ENCODE measurements around the gene MRPL20. TPM values are rescaled to one million over a fixed set of nuclear protein-coding genes. Genes with fewer than 3 reads are reported as not detected.

MRPL20 gene
- total and polyA plus RNA-seq, 5 experiments from 2014 or later: 162 to 233 (median 203) TPM

DNA sequence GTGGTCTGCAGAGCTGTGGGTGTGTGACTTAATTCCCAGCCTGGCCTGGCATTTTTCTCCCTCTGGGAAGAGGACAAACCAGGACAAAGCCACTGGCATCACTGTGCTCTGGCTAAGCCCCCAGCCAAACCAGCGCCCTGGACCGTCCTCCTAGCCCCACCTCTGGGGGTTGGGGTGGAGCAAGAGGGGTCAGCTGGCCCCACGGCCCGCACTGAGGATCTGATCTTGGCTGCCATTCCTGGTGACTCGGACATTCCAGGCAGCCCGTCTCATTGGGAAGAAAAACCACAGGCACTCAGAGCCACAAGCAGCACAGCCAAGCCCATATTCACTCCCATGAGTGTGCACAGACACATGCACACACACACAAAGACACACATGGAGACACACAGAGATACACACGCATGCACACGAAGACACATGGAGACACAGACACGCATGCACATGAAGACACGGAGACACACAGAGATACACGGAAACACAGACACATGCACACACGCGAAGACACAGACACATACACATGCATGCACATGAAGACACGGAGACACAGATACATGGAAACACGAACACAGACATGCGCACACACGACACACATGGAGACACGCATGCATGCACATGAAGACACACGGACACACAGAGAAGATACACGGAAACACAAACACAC is 46.5 kb downstream of the MRPL20 start:
- Mint-ChIP-seq H3K9me3 (no peaks in the 10 kb centered on the region), H3K4me3 (peak overlapping the region in 3 of 10 donors; percentile 1 to 39 (median 34)), H3K27me3 (peaks cover 0 to 7% (median 0%) of the 10 kb centered on the region in 5 donors), H3K36me3 (no peaks in the 10 kb centered on the region), H3K27ac (peak overlapping the region in 3 of 10 donors; percentile 22 to 34 (median 31)), H3K4me1 (peaks cover 13 to 36% (median 24%) of the 10 kb centered on the region in 4 donors)
- DNase-seq: peak in 1 of 10 donors; percentile 31
- ATAC-seq: no peak
- POLR2A ChIA-PET: interaction anchor here (2.2 to 2.3 kb wide), 2 partner anchors 10 to 15 kb away, joined by 12 to 37 read pairs; partner anchors contain the start of gene AURKAIP1

DNA sequence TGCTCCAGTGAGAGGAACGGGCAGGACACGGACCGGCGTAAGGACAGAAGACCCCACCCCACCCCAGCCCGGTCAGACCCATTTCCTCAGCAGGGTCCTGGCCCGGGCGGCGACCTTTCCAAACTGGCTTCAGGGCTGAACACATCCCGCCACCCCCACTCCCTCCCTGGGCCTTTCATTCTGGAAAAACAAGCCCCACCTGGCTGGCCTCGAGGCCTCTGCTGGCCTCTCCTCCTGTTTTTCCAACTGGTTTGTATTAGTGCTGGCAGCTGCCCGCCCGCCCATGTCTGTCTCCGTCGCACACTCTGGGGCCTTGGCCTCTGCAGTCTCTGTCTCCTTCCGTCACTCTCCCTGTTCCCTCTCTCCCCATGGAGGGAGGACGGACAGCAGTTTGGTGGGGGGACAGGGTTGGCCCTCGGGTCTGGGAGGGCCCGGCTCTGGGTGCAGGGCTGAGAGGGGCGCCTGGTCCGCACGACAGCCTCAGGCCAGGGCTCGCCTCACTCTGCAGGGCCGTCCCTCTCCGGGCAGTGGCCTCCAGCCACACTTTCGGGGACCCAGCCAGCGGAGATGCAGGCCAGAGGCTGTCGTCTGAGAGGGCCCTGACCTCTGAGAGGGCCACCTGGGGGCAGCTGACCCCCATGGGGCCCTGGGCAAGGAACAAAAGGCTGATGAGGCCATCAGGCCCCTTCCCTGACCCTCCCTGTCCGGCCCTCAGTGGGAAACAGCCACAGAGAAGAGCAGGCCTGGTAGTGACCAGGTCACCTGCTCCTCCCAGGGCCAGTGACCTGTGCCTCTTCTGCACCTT is 47.2 kb downstream of the MRPL20 start:
- H3K9me3 Mint-ChIP-seq: no peaks in the 10 kb centered on the region
- peaks cover 0 to 7% (median 0%) of the 10 kb centered on the region in 5 donors for H3K27me3 Mint-ChIP-seq
- POLR2A ChIA-PET: interaction anchor here (1.4 to 3.3 kb wide), 4 partner anchors 10 to 47 kb away, joined by 3 to 37 read pairs (median 12); partner anchors contain the start of genes AURKAIP1 and MRPL20
- peak overlapping the region in 9 of 10 donors; percentile 71 to 94 (median 89) for H3K27ac Mint-ChIP-seq
- DNase-seq (peak in 2 of 10 donors; percentile 8 to 45), ATAC-seq (no peak)
- peak overlapping the region in 9 of 10 donors; percentile 40 to 82 (median 78) for H3K4me3 Mint-ChIP-seq
- H3K4me1 Mint-ChIP-seq: peaks cover 13 to 36% (median 24%) of the 10 kb centered on the region in 4 donors
- H3K36me3 Mint-ChIP-seq: no peaks in the 10 kb centered on the region

DNA sequence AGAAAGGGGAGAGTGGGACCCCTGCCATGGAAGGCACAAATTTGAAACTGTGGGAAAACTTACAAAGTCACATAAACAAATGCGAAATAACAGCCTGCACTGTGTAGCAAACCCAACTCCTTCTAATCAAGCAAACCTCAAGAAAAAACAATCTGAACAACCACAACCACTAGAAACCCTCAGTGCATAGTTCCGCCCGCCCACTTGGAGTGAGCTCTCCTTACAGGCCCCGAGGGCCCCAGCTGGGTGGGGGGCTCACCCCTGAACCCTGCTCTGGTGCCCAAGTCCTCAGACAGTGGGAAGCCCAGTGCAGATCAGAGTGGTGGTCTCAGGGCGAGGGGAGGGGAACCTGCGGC is 47.8 kb downstream of the MRPL20 start:
- no peaks in the 10 kb centered on the region for H3K9me3 Mint-ChIP-seq
- H3K36me3 Mint-ChIP-seq: no peaks in the 10 kb centered on the region
- POLR2A ChIA-PET: interaction anchor here (0.6 to 3.3 kb wide), 5 partner anchors 11 to 96 kb away, joined by 3 to 37 read pairs (median 12); partner anchors contain the start of genes AURKAIP1 and MRPL20
- peaks cover 0 to 7% (median 0%) of the 10 kb centered on the region in 5 donors for H3K27me3 Mint-ChIP-seq
- H3K27ac Mint-ChIP-seq: peak overlapping the region; percentile 70 to 94 (median 88)
- peaks cover 13 to 37% (median 25%) of the 10 kb centered on the region in 4 donors for H3K4me1 Mint-ChIP-seq
- ATAC-seq (peak; percentile 83 to 90), DNase-seq (peak in 5 of 10 donors; percentile 8 to 77 (median 58))
- H3K4me3 Mint-ChIP-seq: peak overlapping the region; percentile 34 to 82 (median 78)

DNA sequence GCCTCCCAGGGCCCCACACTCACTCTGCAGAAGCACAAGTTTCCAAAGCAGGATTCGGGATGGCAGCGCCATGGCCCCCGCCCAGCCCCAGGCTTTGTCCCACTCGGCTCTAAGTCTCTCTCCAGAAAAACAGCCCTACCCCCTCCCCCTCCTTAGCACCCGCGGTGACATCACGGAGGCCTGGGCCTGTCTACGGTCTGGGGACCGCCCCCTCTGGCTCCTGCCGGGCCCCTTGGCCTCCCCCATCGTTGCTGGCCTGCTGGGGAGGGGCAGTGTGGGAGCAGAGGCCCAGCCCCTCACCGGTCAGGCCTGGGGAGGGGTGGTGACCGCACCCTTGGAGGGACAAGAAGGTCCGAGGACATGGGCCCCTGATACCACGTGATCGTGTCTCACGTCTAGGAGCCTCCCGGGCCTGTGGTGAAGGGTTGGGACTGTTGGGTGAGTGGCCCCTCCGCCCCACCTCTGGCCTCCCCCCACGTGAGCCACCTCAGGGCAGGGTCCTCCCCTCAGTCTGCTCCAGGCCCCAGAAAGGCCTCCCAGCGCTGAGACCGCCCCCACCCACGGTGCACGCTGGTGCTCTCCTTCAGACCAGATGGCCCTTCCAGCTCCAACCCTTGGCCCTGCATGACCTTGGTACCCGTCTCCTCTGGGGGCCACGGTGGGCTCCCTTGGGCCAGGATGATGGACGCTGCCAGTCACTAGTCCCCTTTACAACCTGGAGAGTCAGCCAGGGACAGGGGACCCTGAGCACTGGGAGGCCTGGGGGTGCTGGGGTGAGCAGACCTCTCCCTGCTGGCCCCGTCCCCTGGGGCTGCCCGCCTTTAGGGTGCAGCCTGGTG is 48.4 kb downstream of the MRPL20 start, which contains the start of gene MXRA8:
Gene MXRA8 (minus strand): TSS at position 123 of the 839 bp plus-strand sequence. CDS start 51 bp downstream, at position 72.
- peak in 1 of 10 donors; percentile 7 for DNase-seq
- peak; percentile 21 to 29 for ATAC-seq
- peak within 1 kb of the TSS; percentile 70 to 94 (median 88) for H3K27ac Mint-ChIP-seq

DNA sequence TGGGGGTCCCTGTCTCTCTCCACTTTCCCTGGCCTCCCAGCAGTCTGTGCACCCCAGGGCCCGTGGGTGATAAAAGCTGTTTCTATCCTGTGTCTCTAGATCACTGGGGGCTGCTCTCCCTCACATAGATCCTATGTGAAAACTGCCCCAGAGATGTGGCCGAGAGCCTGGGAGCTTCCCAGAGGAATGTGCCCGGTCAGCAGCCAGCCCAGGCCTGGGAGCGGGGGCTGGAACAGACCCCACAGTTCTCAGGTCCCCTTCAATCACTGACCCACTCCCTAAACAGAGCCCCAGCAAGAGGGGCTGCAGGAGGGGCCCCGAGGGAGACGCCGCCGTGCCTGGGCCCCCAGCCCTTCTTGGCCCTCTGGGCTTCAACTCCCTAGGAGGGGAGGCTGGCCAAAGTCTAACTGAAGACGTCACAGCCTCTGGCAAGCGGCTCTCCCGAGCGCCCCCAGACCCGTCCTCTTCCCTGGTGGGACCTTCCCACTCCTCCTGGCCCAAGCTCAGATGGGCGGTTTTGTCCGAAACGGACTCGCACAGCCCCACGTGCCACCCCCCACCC is 49.1 kb downstream of the MRPL20 start:
- peak overlapping the region in 8 of 10 donors; percentile 1 to 88 (median 36) for H3K27ac Mint-ChIP-seq
- H3K4me3 Mint-ChIP-seq: peak overlapping the region in 8 of 10 donors; percentile 8 to 82 (median 52)
- H3K36me3 Mint-ChIP-seq: no peaks in the 10 kb centered on the region
- peaks cover 15 to 45% (median 36%) of the 10 kb centered on the region in 4 donors for H3K4me1 Mint-ChIP-seq
- peaks cover 0 to 8% (median 0%) of the 10 kb centered on the region in 5 donors for H3K27me3 Mint-ChIP-seq
- ATAC-seq: no peak
- no peaks in the 10 kb centered on the region for H3K9me3 Mint-ChIP-seq
- POLR2A ChIA-PET: interaction anchor here (3.3 to 7.4 kb wide), 2 partner anchors 10 to 14 kb away, joined by 12 to 105 read pairs; partner anchors contain the start of gene AURKAIP1
- DNase-seq: peak in 1 of 10 donors; percentile 3

More for the DNA sequence above, 48.4 kb downstream of the MRPL20 start, which contains the start of gene MXRA8:
- Mint-ChIP-seq H3K27me3 (peaks cover 0 to 8% (median 0%) of the 10 kb centered on the region in 5 donors), H3K9me3 (no peaks in the 10 kb centered on the region), H3K4me1 (peaks cover 13 to 39% (median 30%) of the 10 kb centered on the region in 4 donors), H3K4me3 (peak within 1 kb of the TSS; percentile 34 to 82 (median 78)), H3K36me3 (no peaks in the 10 kb centered on the region)
- POLR2A ChIA-PET: interaction anchor here (0.6 to 7.4 kb wide), 6 partner anchors 10 to 96 kb away, joined by 3 to 105 read pairs (median 12); partner anchors contain the start of genes AURKAIP1 and MRPL20

- H3K27me3 Mint-ChIP-seq: peaks cover 0 to 14% (median 0%) of the 10 kb centered on the region in 5 donors
- H3K36me3 Mint-ChIP-seq: no peaks in the 10 kb centered on the region
- H3K4me3 Mint-ChIP-seq: peak overlapping the region in 5 of 10 donors; percentile 26 to 80 (median 37)
- no peaks in the 10 kb centered on the region for H3K9me3 Mint-ChIP-seq
- POLR2A ChIA-PET: interaction anchor here (3.3 to 7.4 kb wide), 2 partner anchors 9 to 15 kb away, joined by 12 to 105 read pairs; partner anchors contain the start of gene AURKAIP1
- peak overlapping the region in 7 of 10 donors; percentile 6 to 88 (median 38) for H3K27ac Mint-ChIP-seq
- ATAC-seq (no peak), DNase-seq (no peak)
- H3K4me1 Mint-ChIP-seq: peaks cover 24 to 55% (median 44%) of the 10 kb centered on the region in 4 donors
Measured at GRCh38 chr1:1356796-1357401, 50.2 kb downstream of the MRPL20 start.

DNA sequence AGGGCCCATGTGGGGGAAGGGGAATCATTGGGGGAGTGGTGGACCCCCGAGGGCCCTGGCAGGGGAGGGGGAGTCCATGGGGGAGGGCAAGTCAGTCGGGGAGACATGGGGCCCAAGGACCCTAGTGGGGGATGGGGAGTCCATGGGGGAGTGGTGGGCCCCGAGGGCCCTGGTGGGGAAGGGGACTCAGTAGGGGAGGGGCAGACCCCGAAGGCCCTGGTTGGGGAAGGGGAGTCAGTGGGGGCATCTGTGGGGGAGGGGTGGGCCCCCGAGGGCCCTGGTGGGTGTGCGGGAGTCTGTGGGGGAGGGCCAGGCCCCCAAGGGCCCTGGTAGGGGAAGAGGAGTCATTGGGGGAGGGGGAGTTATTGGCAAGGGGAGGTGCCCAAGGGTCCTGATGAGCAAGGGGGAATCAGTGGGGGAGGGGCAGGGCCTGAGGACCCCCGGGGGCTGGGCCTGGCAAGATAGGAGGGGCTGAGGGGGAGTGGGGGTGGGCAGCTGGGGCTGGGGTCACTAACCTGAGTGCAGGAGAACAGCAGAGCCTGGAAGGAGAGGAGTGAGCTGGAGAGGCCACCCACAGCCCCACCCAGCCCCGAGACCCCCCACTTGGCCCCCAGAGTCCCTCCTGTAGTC is 50.8 kb downstream of the MRPL20 start:
- Mint-ChIP-seq H3K9me3 (no peaks in the 10 kb centered on the region), H3K36me3 (no peaks in the 10 kb centered on the region), H3K27me3 (peaks cover 0 to 14% (median 0%) of the 10 kb centered on the region in 5 donors), H3K4me3 (peak overlapping the region in 2 of 10 donors; percentile 26 to 80), H3K4me1 (peaks cover 24 to 54% (median 44%) of the 10 kb centered on the region in 4 donors), H3K27ac (no peak overlapping the region)
- POLR2A ChIA-PET: interaction anchor here (7.4 kb wide), 1 partner anchor 16 kb away, joined by 105 read pairs; the partner anchor contains the start of gene AURKAIP1
- DNase-seq: no peak
- no peak for ATAC-seq

DNA sequence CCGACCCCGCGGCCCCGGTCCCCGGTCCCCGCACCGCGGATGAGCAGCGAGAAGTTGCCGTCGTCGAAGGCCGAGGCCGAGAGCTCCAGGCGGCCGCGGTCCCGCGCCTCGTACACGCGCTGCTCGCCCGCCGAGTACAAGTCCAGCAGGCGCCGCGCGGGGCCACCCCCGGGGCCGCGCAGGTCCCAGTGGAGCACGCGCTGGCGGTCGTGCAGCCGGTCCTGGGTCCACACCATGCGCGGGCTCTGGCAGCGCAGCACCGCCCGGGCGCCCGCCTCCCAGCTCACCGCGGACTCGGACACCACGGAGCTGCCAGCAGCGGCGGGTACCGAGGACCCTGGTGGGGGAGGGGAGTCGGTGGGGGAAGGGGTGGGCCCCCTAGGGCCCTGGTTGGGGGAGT is 51.7 kb downstream of the MRPL20 start:
- ATAC-seq: no peak
- peaks cover 0 to 13% (median 0%) of the 10 kb centered on the region in 5 donors for H3K27me3 Mint-ChIP-seq
- DNase-seq: peak in 2 of 10 donors; percentile 16 to 18
- H3K36me3 Mint-ChIP-seq: no peaks in the 10 kb centered on the region
- POLR2A ChIA-PET: interaction anchor here (2.0 to 7.4 kb wide), 2 partner anchors 17 to 50 kb away, joined by 8 to 105 read pairs; partner anchors contain the start of gene AURKAIP1
- H3K9me3 Mint-ChIP-seq: no peaks in the 10 kb centered on the region
- no peak overlapping the region for H3K27ac Mint-ChIP-seq
- H3K4me1 Mint-ChIP-seq: peaks cover 19 to 46% (median 39%) of the 10 kb centered on the region in 4 donors
- H3K4me3 Mint-ChIP-seq: peak overlapping the region in 1 of 10 donors; percentile 57

DNA sequence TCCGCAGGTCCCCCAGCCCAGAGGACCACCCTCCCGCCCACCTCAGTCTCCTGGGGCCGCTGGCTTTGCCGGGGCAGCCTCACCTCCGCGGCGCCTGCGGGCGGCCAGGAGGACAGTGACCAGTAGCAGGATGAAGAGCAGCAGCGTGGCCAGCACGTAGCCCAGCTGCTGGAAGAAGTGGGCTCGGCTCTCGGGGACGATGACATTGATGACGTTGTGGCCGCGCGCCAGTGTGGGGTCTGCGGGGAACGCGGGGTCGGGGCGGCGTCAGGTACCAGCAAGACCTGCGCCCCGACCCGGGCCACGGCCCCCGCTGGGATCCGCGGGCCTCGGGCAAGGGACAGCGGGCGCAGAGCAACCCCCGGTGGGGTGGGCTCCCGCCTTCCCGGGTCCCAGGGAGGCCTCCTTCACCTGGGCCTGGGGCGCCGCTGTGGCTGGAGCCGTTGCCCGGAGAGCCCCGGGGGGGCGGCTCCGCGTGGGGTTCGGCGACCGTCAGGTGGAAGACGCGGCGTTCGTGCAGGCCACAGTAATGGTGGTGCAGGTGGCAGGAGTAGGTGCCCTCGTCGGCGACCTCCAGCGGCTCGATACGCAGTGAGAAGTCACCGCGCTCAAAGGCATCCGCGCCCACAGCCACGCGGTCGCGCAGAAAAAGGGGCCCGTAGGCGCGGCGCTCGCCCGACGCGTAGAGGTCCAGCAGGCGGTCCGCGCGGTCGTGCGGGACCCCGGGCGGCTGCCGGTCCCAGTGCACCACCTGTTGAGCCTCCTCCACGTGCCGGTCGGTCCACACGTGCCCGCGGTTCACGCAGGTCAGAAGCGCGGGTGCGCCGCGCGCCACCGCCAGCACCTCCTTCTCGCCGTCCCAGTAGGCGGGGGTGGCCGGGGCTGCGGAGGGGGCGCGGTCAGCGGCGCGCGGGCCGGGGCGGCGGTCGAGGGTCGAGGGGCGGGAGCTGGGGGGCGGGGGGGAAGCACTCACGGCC is 52.5 kb downstream of the MRPL20 start:
- H3K4me1 Mint-ChIP-seq: peaks cover 19 to 44% (median 36%) of the 10 kb centered on the region in 4 donors
- H3K36me3 Mint-ChIP-seq: no peaks in the 10 kb centered on the region
- ATAC-seq (peak; percentile 36), DNase-seq (peak in 2 of 10 donors; percentile 47)
- no peaks in the 10 kb centered on the region for H3K9me3 Mint-ChIP-seq
- peaks cover 0 to 13% (median 0%) of the 10 kb centered on the region in 5 donors for H3K27me3 Mint-ChIP-seq
- H3K27ac Mint-ChIP-seq: peak overlapping the region in 3 of 10 donors; percentile 37 to 75 (median 72)
- POLR2A ChIA-PET: interaction anchor here (1.0 to 7.4 kb wide), 4 partner anchors 11 to 53 kb away, joined by 3 to 105 read pairs (median 6); partner anchors contain the start of gene AURKAIP1
- H3K4me3 Mint-ChIP-seq: peak overlapping the region; percentile 49 to 83 (median 67)
